ENCODE measurements around the gene PIP5K1B. TPM values are rescaled to one million over a fixed set of nuclear protein-coding genes. Genes with fewer than 3 reads are reported as not detected.

Gene PIP5K1B
- total and polyA plus RNA-seq, 10 of the 15 experiments (the other 5 are each of a cell fraction or from before 2014, with no cell fraction given): 6.8 to 16.3 (median 10.6) TPM

- TF ChIP-seq CREM (IDR thresholded peaks at IDR 0.05; ENCODE audit: low read depth) (no peak), KDM1A (IDR thresholded peaks at IDR 0.05; ENCODE audit: borderline replicate concordance) (no peak), IRF5 (IDR thresholded peaks at IDR 0.05; ENCODE audit: borderline replicate concordance) (no peak)
Observed at GRCh38 chr9:68750786-68751185, 45.7 kb downstream of the PIP5K1B start (continued).

DNA sequence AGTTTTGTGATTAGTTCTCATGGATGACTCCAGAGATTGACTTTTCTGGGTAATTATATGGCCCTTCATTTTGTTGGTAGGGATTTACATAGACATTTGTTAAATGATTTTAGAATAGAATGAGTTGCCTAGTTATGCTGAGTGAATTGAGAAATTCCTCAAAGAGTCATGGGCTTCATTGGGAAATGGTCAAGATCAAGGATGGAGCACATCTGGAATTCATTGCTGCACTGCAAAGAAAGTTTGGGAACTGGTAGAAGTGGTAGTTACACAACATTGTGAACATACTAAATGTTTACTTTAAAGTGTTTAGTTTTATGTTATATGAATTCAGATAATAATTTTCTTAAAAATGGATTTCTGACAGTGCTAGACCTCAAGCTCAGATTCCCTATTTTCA lies 46.5 kb downstream of the PIP5K1B start:
- FAIRE-seq (no peak), DNase-seq (ENCODE audit: low read depth, low spot score) (no peak), ATAC-seq (no peak)
- H3K4me3 ChIP-seq: no peak overlapping the region
- no peaks in the 10 kb centered on the region for H3K36me3 ChIP-seq (ENCODE audit: control insufficient read depth in 2 of 2, insufficient read depth in 2 of 2, low read length in 1 of 2)
- no peaks in the 10 kb centered on the region for H3K27me3 ChIP-seq (replicated peaks in 1 of 2; ENCODE audit: control insufficient read depth in 2 of 2, insufficient read depth in 2 of 2, low read length in 1 of 2)
- H3K4me1 ChIP-seq (ENCODE audit: control insufficient read depth, insufficient read depth, low read length): no peaks in the 10 kb centered on the region
- no TSS peak for BruUV-seq (replicated peaks)
- no peak overlapping the region for H3K9ac ChIP-seq (ENCODE audit: control insufficient read depth, insufficient read depth, low read length)
- SMC1A ChIA-PET (ENCODE audit: uncharacterized antibody, unreplicated experiment): interaction anchor here (0.8 to 1.8 kb wide), 3 partner anchors 11 to 43 kb away, joined by 3 to 4 read pairs (median 3); no protein-coding TSS in a partner anchor
- TF ChIP-seq POLR2AphosphoS5 (IDR thresholded peaks at IDR 0.05; ENCODE audit: low read length) (no peak), SP1 (IDR thresholded peaks at IDR 0.05; ENCODE audit: low read depth, low read length) (no peak), BCL11A (IDR thresholded peaks at IDR 0.05; ENCODE audit: low read depth, low read length) (no peak), POLR2AphosphoS2 (IDR thresholded peaks at IDR 0.05; ENCODE audit: low read depth, low read length) (no peak), ASH2L (IDR thresholded peaks at IDR 0.05; ENCODE audit: borderline replicate concordance, low read depth) (no peak), SMARCA5 (IDR thresholded peaks at IDR 0.05) (no peak), SREBF2 (IDR thresholded peaks at IDR 0.05; ENCODE audit: low read length) (no peak), RUNX3 (IDR thresholded peaks at IDR 0.05; ENCODE audit: low read length) (no peak), ZNF274 (IDR thresholded peaks at IDR 0.05; ENCODE audit: insufficient read depth, insufficient read length) (no peak), ATF7 (IDR thresholded peaks at IDR 0.05; ENCODE audit: low read depth) (no peak), NBN (IDR thresholded peaks at IDR 0.05) (no peak), ZNF207 (IDR thresholded peaks at IDR 0.05; ENCODE audit: borderline replicate concordance) (no peak), ZBTB4 (CRISPR knock-in tag; IDR thresholded peaks at IDR 0.05) (no peak), IRF3 (IDR thresholded peaks at IDR 0.05) (no peak), CHD1 (IDR thresholded peaks at IDR 0.05; ENCODE audit: low read depth, low read length) (no peak), NFXL1 (IDR thresholded peaks at IDR 0.05; ENCODE audit: borderline replicate concordance) (no peak), SPI1 (IDR thresholded peaks at IDR 0.05; ENCODE audit: borderline replicate concordance, insufficient read depth, low read depth, low read length) (no peak), CBFB (IDR thresholded peaks at IDR 0.05; ENCODE audit: low read depth) (no peak), PML (IDR thresholded peaks at IDR 0.05; ENCODE audit: low read length) (no peak), NFYA (IDR thresholded peaks at IDR 0.05; ENCODE audit: borderline replicate concordance, low read depth, low read length) (no peak)
- in situ Hi-C loops (cut with MboI) (no loop called here), intact Hi-C loops (cut with micrococcal nuclease; ENCODE audit: unreplicated experiment) (no loop called here)
- CTCF ChIA-PET: no interaction called here
- H4K20me1 ChIP-seq (ENCODE audit: control insufficient read depth, insufficient read depth): no peaks in the 10 kb centered on the region; the same call in 1 of the 2 replicates
- H3K9me3 ChIP-seq (replicated peaks; ENCODE audit: control insufficient read depth, insufficient read depth, low read length): no peaks in the 10 kb centered on the region
- POLR2A ChIA-PET: no interaction called here
- RAD21 ChIA-PET (ENCODE audit: unreplicated experiment): no interaction called here
- no peak overlapping the region for H3K4me2 ChIP-seq (ENCODE audit: control insufficient read depth, insufficient read depth)
- H3K27ac ChIP-seq (ENCODE audit: control insufficient read depth, insufficient read depth): no peak overlapping the region
- H2AFZ ChIP-seq (ENCODE audit: control insufficient read depth, low read depth, low read length): no peak overlapping the region
- H3K79me2 ChIP-seq (ENCODE audit: control insufficient read depth, insufficient read depth, low read length): no peaks in the 10 kb centered on the region
